H1 (cell line): ENCODE results near the gene PRKCH. TPM values are rescaled to one million over a fixed set of nuclear protein-coding genes. Genes with fewer than 3 reads are reported as not detected.

Experiments
- CTCF ChIA-PET: fragments of 300-600 bp; sonication (Branson Sonifier 250); formaldehyde crosslinking; loops from one replicate; lab custom pipeline; 2021; ENCODE audit not compliant: partially characterized antibody; lab: Charles Lee
- POLR2A ChIA-PET: fragments of 300-600 bp; sonication (Branson Sonifier 250); formaldehyde crosslinking; loops from one replicate; lab custom pipeline; 2021; ENCODE audit warnings: inconsistent platforms; ENCODE audit not compliant: partially characterized antibody; lab: Charles Lee
- DNase-seq, 2 experiments: peaks; one replicate each; pipeline versions ENCODE4 v3.0.0 to v3.0.0-alpha.2; 2010 to 2022; ENCODE audit warnings: low spot score in 2 of 2, low read depth in 1 of 2, mixed read lengths in 1 of 2
- FAIRE-seq: peaks from 2 replicates; lab custom pipeline; 2011; peaks lifted over from hg19 to GRCh38; lab: Jason Lieb, UNC
- H2AFZ ChIP-seq: 2 replicates; pipeline ENCODE4 v1.8.1; 2012; ENCODE audit warnings: low read length, inconsistent platforms
- H2AK5ac ChIP-seq: 2 replicates; pipeline ENCODE4 v1.6.1; 2013; ENCODE audit warnings: low read depth, low read length
- H2BK120ac ChIP-seq: replicated peaks from 2 replicates; pipeline ENCODE3; 2013; ENCODE audit warnings: low read depth, low read length, inconsistent platforms
- H2BK12ac ChIP-seq: 2 replicates; pipeline ENCODE4 v1.6.1; 2013; ENCODE audit warnings: low read depth, low read length
- H2BK15ac ChIP-seq: 2 replicates; pipeline ENCODE4 v1.6.1; 2013; ENCODE audit warnings: low read length
- H2BK20ac ChIP-seq: 2 replicates; pipeline ENCODE4 v1.6.1; 2013; ENCODE audit warnings: low read length
- H2BK5ac ChIP-seq: 2 replicates; pipeline ENCODE4 v1.6.1; 2013; ENCODE audit warnings: low read depth, low read length
- H3K14ac ChIP-seq: 2 replicates; pipeline ENCODE4 v1.6.1; 2013; ENCODE audit warnings: inconsistent platforms; ENCODE audit not compliant: insufficient read length
- H3K18ac ChIP-seq: 2 replicates; pipeline ENCODE4 v1.6.1; 2013; ENCODE audit warnings: low read length; ENCODE audit errors: extremely low read depth
- H3K23ac ChIP-seq: 2 replicates; pipeline ENCODE4 v1.6.1; 2013; ENCODE audit warnings: inconsistent platforms; ENCODE audit not compliant: insufficient read length
- H3K23me2 ChIP-seq: 2 replicates; pipeline ENCODE4 v1.6.1; 2013; ENCODE audit warnings: low read depth, low read length
- H3K27ac ChIP-seq: 2 replicates; pipeline ENCODE4 v1.6.1; 2011; ENCODE audit warnings: low read depth, low read length, inconsistent platforms
- H3K27me3 ChIP-seq, 4 experiments: replicated peaks in 1 of 4; 1 replicate in 1 of 4; 2 replicates in 3 of 4; pipeline versions ENCODE4 v1.6.1 to v1.8.1; 2011 to 2013; ENCODE audit warnings: low read length in 3 of 4, mild to moderate bottlenecking in 3 of 4, inconsistent platforms in 2 of 4, mixed read lengths in 2 of 4, moderate library complexity in 1 of 4; ENCODE audit not compliant: control insufficient read depth in 3 of 4, insufficient read depth in 3 of 4; ENCODE audit errors: extremely low read depth in 1 of 4
- H3K36me3 ChIP-seq, 4 experiments: 2 replicates each; pipeline versions ENCODE4 v1.6.1 to v1.8.1; 2011 to 2013; ENCODE audit warnings: mild to moderate bottlenecking in 4 of 4, low read length in 3 of 4, moderate library complexity in 2 of 4, control low read depth in 1 of 4, inconsistent platforms in 1 of 4; ENCODE audit not compliant: insufficient read depth in 4 of 4, control insufficient read depth in 2 of 4
- H3K4ac ChIP-seq: replicated peaks from 2 replicates; pipeline ENCODE3; 2013; ENCODE audit warnings: low read length, low read depth, mixed read lengths, inconsistent platforms; ENCODE audit not compliant: insufficient read length
- H3K4me1 ChIP-seq, 4 experiments: replicated peaks in 1 of 4; 1 replicate in 1 of 4; 2 replicates in 3 of 4; pipeline versions ENCODE4 v1.6.1 to v1.8.1; 2011 to 2013; ENCODE audit warnings: low read length in 3 of 4, inconsistent platforms in 2 of 4, mixed read lengths in 1 of 4; ENCODE audit not compliant: insufficient read depth in 4 of 4, control insufficient read depth in 3 of 4
- H3K4me2 ChIP-seq, 2 experiments: 2 replicates each; pipeline versions ENCODE4 v1.6.1 to v1.8.1; 2011 to 2013; ENCODE audit warnings: low read depth in 2 of 2, low read length in 2 of 2, control low read depth in 1 of 2, inconsistent platforms in 1 of 2, mild to moderate bottlenecking in 1 of 2; ENCODE audit not compliant: insufficient read depth in 1 of 2
- H3K4me3 ChIP-seq, 4 experiments: fragments of 200-600, 300-600 bp in 1 of 4; sonication (generic), shearing (Covaris generic), sonication (Bioruptor Twin) in 1 of 4; 2 replicates each; pipeline versions ENCODE4 v1.5.1 to v1.8.1; 2011 to 2016; ENCODE audit warnings: low read length in 4 of 4, low read depth in 3 of 4, control low read depth in 2 of 4, inconsistent platforms in 2 of 4, mild to moderate bottlenecking in 2 of 4, mixed read lengths in 1 of 4, moderate library complexity in 1 of 4; ENCODE audit not compliant: insufficient read depth in 2 of 4; ENCODE audit errors: extremely low read depth in 1 of 4
- H3K56ac ChIP-seq: replicated peaks from 2 replicates; pipeline ENCODE3; 2013; ENCODE audit warnings: low read depth, mild to moderate bottlenecking, mixed read lengths, low read length, inconsistent platforms; ENCODE audit not compliant: insufficient read length
- H3K79me1 ChIP-seq: 2 replicates; pipeline ENCODE4 v1.6.1; 2013; ENCODE audit warnings: low read depth, low read length, control low read depth
- H3K79me2 ChIP-seq, 2 experiments: 2 replicates each; pipeline versions ENCODE4 v1.6.1 to v1.8.1; 2012 to 2013; ENCODE audit warnings: low read length in 2 of 2, mild to moderate bottlenecking in 2 of 2, inconsistent platforms in 1 of 2; ENCODE audit not compliant: insufficient read depth in 2 of 2, control insufficient read depth in 1 of 2
- H3K9ac ChIP-seq, 4 experiments: replicated peaks in 1 of 4; 1 replicate in 1 of 4; 2 replicates in 3 of 4; pipeline versions ENCODE4 v1.6.1 to v1.8.1; 2011 to 2013; ENCODE audit warnings: low read depth in 3 of 4, low read length in 3 of 4, control low read depth in 2 of 4, mild to moderate bottlenecking in 2 of 4, moderate library complexity in 2 of 4, inconsistent platforms in 1 of 4; ENCODE audit errors: extremely low read depth in 1 of 4
- H3K9me3 ChIP-seq, 2 experiments: 2 replicates each; pipeline versions ENCODE4 v1.6.1 to v1.8.1; 2012 to 2013; ENCODE audit warnings: mild to moderate bottlenecking in 2 of 2, moderate library complexity in 2 of 2, control low read depth in 1 of 2, inconsistent platforms in 1 of 2, low read depth in 1 of 2, low read length in 1 of 2, mixed read lengths in 1 of 2; ENCODE audit not compliant: insufficient read depth in 2 of 2
- H4K20me1 ChIP-seq, 2 experiments: replicated peaks in 1 of 2; 2 replicates each; pipeline versions ENCODE3 to v1.8.1; 2011 to 2013; ENCODE audit warnings: inconsistent platforms in 2 of 2, low read length in 2 of 2, mild to moderate bottlenecking in 1 of 2; ENCODE audit not compliant: insufficient read depth in 2 of 2, control insufficient read depth in 1 of 2
- H4K5ac ChIP-seq: 2 replicates; pipeline ENCODE4 v1.6.1; 2013; ENCODE audit warnings: low read length, low read depth, mixed read lengths, inconsistent platforms; ENCODE audit not compliant: insufficient read length
- H4K8ac ChIP-seq: 2 replicates; pipeline ENCODE4 v1.8.0; 2013; ENCODE audit warnings: mild to moderate bottlenecking, moderate library complexity, low read length, inconsistent platforms; ENCODE audit not compliant: insufficient read depth; ENCODE audit errors: extremely low read depth
- H4K91ac ChIP-seq: replicated peaks from 2 replicates; pipeline ENCODE3; 2013; ENCODE audit warnings: low read length, mixed read lengths, inconsistent platforms; ENCODE audit not compliant: insufficient read length
- BRCA1 ChIP-seq: IDR thresholded peaks from 2 replicates; pipeline ENCODE4 v1.6.1; 2012; ENCODE audit warnings: low read depth, low read length, improper control_type of control experiment
- EZH2 ChIP-seq: fragments of 200-600 bp; sonication (generic); IDR thresholded peaks from 2 replicates; pipeline ENCODE4 v1.7.1; 2012; ENCODE audit warnings: low read depth, mild to moderate bottlenecking, moderate library complexity, low read length, inconsistent platforms; ENCODE audit not compliant: severe bottlenecking
- TEAD4 ChIP-seq: IDR thresholded peaks from 2 replicates; pipeline ENCODE4 v1.6.1; 2012; ENCODE audit warnings: low read depth, low read length, inconsistent platforms, mixed read lengths
- WGBS, 2 experiments: shearing (Covaris generic) in 1 of 2; methylation state at CpG; one replicate each; pipeline versions ENCODE4 v1.1.6 to v1.1.7; 2013 to 2015; ENCODE audit warnings: low lambda C conversion rate in 2 of 2, mixed read lengths in 2 of 2, inconsistent platforms in 1 of 2, low coverage in 1 of 2, missing lambda C conversion rate in 1 of 2; ENCODE audit not compliant: insufficient replicate concordance in 2 of 2, insufficient coverage in 1 of 2, insufficient read length in 1 of 2; ENCODE audit errors: extremely low coverage in 1 of 2, missing lambda C conversion rate in 1 of 2; 5-methylcytosine and 5-hydroxymethylcytosine counted together
- polyA plus RNA-seq, 7 experiments: library from polyadenylated mRNA; depleted of rRNA in 3 of 7; stranded (reverse) in 5 of 7; unstranded in 2 of 7; fragments of >200 nt in 5 of 7; fragments of 200-250 nt in 2 of 7; gene quantifications; 1 replicate in 5 of 7; 2 replicates in 1 of 7; 4 replicates in 1 of 7; pipeline versions ENCODE4 v1.2.1 to v1.2.3, GENCODE V29; 2011 to 2013; ENCODE audit warnings: missing spikeins in 2 of 7, mixed read lengths in 2 of 7
- total RNA-seq: library from RNA; stranded (reverse); fragmentation: NEBNext Ultra II Directional; extraction: Animal tissue kit (Norgen Biotek cat#: 25700); gene quantifications from 2 replicates; pipeline ENCODE4 v1.2.1, GENCODE V29; 2021

The PRKCH gene
- total and polyA plus RNA-seq, 2 of the 8 experiments (the other 6 are each of a cell fraction or from before 2014, with no cell fraction given), result 6.4 to 7.0 TPM

GRCh38 chr14:61539631-61540030 is 218.3 kb downstream of the PRKCH start:
- CTCF ChIA-PET, result interaction anchor here (0.8 kb wide), 1 partner anchor 62 kb away, joined by 3 read pairs; no protein-coding TSS in a partner anchor

More at GRCh38 chr14:61539631-61540030, 218.3 kb downstream of the PRKCH start:
- DNase-seq, result no peak
- H2BK20ac ChIP-seq, result no peak overlapping the region
- H2BK15ac ChIP-seq, result no peak overlapping the region
- H3K79me1 ChIP-seq, result no peaks in the 10 kb centered on the region
- TF ChIP-seq TEAD4 (no peak), EZH2 (no peak), BRCA1 (no peak)
- no peak overlapping the region for H2BK120ac ChIP-seq
- no peak overlapping the region for H3K4ac ChIP-seq
- WGBS, 2 experiments, result 98% methylated on average over 5 of the region's 5 CpGs; no CpG with 5 or more reads in 1 of the 2 experiments
- no peak for FAIRE-seq
- H3K79me2 ChIP-seq, result no peaks in the 10 kb centered on the region
- no peaks in the 10 kb centered on the region for H3K9me3 ChIP-seq
- no peak overlapping the region for H3K14ac ChIP-seq
- H3K36me3 ChIP-seq, result no peaks in the 10 kb centered on the region; a peak in 1 of 8 replicates
- H3K56ac ChIP-seq, result no peak overlapping the region
- H2AFZ ChIP-seq, result no peak overlapping the region
- no peak overlapping the region for H2BK12ac ChIP-seq
- H3K23ac ChIP-seq, result no peak overlapping the region
- no peak overlapping the region for H3K18ac ChIP-seq
- no peak overlapping the region for H3K4me3 ChIP-seq
- peaks cover 5 to 13% (median 11%) of the 10 kb centered on the region in 4 experiments; a peak in 5 of 7 replicates for H3K4me1 ChIP-seq
- no peaks in the 10 kb centered on the region for H4K20me1 ChIP-seq
- H3K27ac ChIP-seq, result no peak overlapping the region
- POLR2A ChIA-PET, result no interaction called here
- no peak overlapping the region for H2BK5ac ChIP-seq
- no peak overlapping the region for H4K8ac ChIP-seq
- no peaks in the 10 kb centered on the region for H3K27me3 ChIP-seq
- no peaks in the 10 kb centered on the region for H3K23me2 ChIP-seq
- H3K9ac ChIP-seq, result no peak overlapping the region
- no peak overlapping the region for H4K91ac ChIP-seq
- H3K4me2 ChIP-seq, result no peak overlapping the region
- no peak overlapping the region for H4K5ac ChIP-seq
- no peak overlapping the region for H2AK5ac ChIP-seq
